ENCODE measurements around the gene CCL23. TPM values are rescaled to one million over a fixed set of nuclear protein-coding genes. Genes with fewer than 3 reads are reported as not detected.
"Not testable (repeated sequence)": the region's sequence is repeated elsewhere in the genome, so short reads cannot be mapped to it uniquely, and the experiment has no call there.

CCL23 gene
- total RNA-seq, 1 donor from 2014 or later, result 1.4 TPM

- ATAC-seq, result peak; percentile 69
- no peak for DNase-seq (ENCODE audit: low spot score)
Measured at GRCh38 chr17:36008998-36009665, 8.6 kb downstream of the CCL23 start.

GRCh38 chr17:36004594-36005108 lies 13.1 kb downstream of the CCL23 start:
- ATAC-seq (peak; percentile 7), DNase-seq (ENCODE audit: low spot score) (no peak)

- ATAC-seq, result no peak
Measured at GRCh38 chr17:36002631-36003030, 15.1 kb downstream of the CCL23 start.

GRCh38 chr17:36001862-36002603 lies 15.7 kb downstream of the CCL23 start:
- ATAC-seq, result peak; percentile 71
- peak; percentile 95 for DNase-seq (ENCODE audit: low spot score)

More at GRCh38 chr17:36002631-36003030, 15.1 kb downstream of the CCL23 start:
- no peak for DNase-seq (ENCODE audit: low spot score)

GRCh38 chr17:36001110-36001771 lies 16.5 kb downstream of the CCL23 start, which contains the start of gene CCL15:
CCL15 (minus strand) TSS chr17:36001553; CDS start chr17:36001492, 61 bp downstream.
- DNase-seq (ENCODE audit: low spot score) (peak; percentile 66), ATAC-seq (peak; percentile 74)

GRCh38 chr17:36000732-36001109 lies 17.1 kb downstream of the CCL23 start:
- no peak for DNase-seq (ENCODE audit: low spot score)
- peak; percentile 43 for ATAC-seq

- DNase-seq (ENCODE audit: low spot score) (no peak), ATAC-seq (no peak)
Measured at GRCh38 chr17:35998756-35999155, 19.0 kb downstream of the CCL23 start.

GRCh38 chr17:35998018-35998545 lies 19.7 kb downstream of the CCL23 start:
- DNase-seq (ENCODE audit: low spot score), result no peak
- ATAC-seq, result no peak

GRCh38 chr17:35995346-35995745 lies 22.4 kb downstream of the CCL23 start:
- DNase-seq (ENCODE audit: low spot score); ATAC-seq: not testable (repeated sequence)

GRCh38 chr17:35991075-35991474 lies 26.7 kb downstream of the CCL23 start:
- DNase-seq (ENCODE audit: low spot score) (peak; percentile 69), ATAC-seq (peak; percentile 92)

- no peak for ATAC-seq
- DNase-seq (ENCODE audit: low spot score), result no peak
Measured at GRCh38 chr17:35988164-35988563, 29.6 kb downstream of the CCL23 start.

GRCh38 chr17:35986643-35987042 lies 31.1 kb downstream of the CCL23 start, which contains the start of gene CCL14:
CCL14 (minus strand) TSS chr17:35986729; CDS start chr17:35986649, 80 bp downstream.
- ATAC-seq (no peak), DNase-seq (ENCODE audit: low spot score) (no peak)

- ATAC-seq, result no peak
- no peak for DNase-seq (ENCODE audit: low spot score)
Measured at GRCh38 chr17:35984140-35984539, 33.6 kb downstream of the CCL23 start.

GRCh38 chr17:35982409-35983191 lies 35.2 kb downstream of the CCL23 start:
- DNase-seq (ENCODE audit: low spot score) (no peak), ATAC-seq (no peak)

GRCh38 chr17:35981908-35982330 lies 35.9 kb downstream of the CCL23 start:
- peak; percentile 88 for DNase-seq (ENCODE audit: low spot score)
- peak; percentile 74 for ATAC-seq

GRCh38 chr17:35981246-35981645 lies 36.5 kb downstream of the CCL23 start, which contains the start of gene CCL16:
CCL16 (minus strand) TSS chr17:35981497; CDS start chr17:35981420, 77 bp downstream.
- DNase-seq (ENCODE audit: low spot score) (peak; percentile 85), ATAC-seq (peak; percentile 76)

- no peak for ATAC-seq
- no peak for DNase-seq (ENCODE audit: low spot score)
Measured at GRCh38 chr17:35978346-35978745, 39.4 kb downstream of the CCL23 start.

GRCh38 chr17:35977509-35977908 lies 40.3 kb downstream of the CCL23 start:
- ATAC-seq (no peak), DNase-seq (ENCODE audit: low spot score) (no peak)

- peak; percentile 94 for DNase-seq (ENCODE audit: low spot score)
Measured at GRCh38 chr17:35973333-35974260, 44.2 kb downstream of the CCL23 start.

More at GRCh38 chr17:35973333-35974260, 44.2 kb downstream of the CCL23 start:
- ATAC-seq, result peak; percentile 71
